H9 (cell line): Measurements from ENCODE around the gene GRAP2. TPM values are rescaled to one million over a fixed set of nuclear protein-coding genes. Genes with fewer than 3 reads are reported as not detected.

Experiments
- DNase-seq: peaks from one replicate; pipeline ENCODE4 v3.0.0-alpha.2; 2017
- H2AFZ ChIP-seq: one replicate; pipeline ENCODE4 v1.6.1; 2013; ENCODE audit warnings: mild to moderate bottlenecking, low read length, control low read depth, moderate library complexity
- H2AK5ac ChIP-seq: 2 replicates; pipeline ENCODE4 v1.6.1; 2013; ENCODE audit warnings: low read length, control low read depth, mixed read lengths; ENCODE audit not compliant: insufficient read length
- H2BK120ac ChIP-seq: one replicate; pipeline ENCODE4 v1.6.1; 2013; ENCODE audit warnings: low read depth, mild to moderate bottlenecking, low read length, control low read depth, inconsistent platforms; ENCODE audit not compliant: poor library complexity, severe bottlenecking
- H2BK12ac ChIP-seq: 2 replicates; pipeline ENCODE4 v1.6.1; 2013; ENCODE audit warnings: low read length, control low read depth, mixed read lengths, low read depth; ENCODE audit not compliant: insufficient read length
- H2BK15ac ChIP-seq: 2 replicates; pipeline ENCODE4 v1.6.1; 2013; ENCODE audit warnings: low read depth, low read length, control low read depth
- H2BK20ac ChIP-seq: one replicate; pipeline ENCODE4 v1.6.1; 2013; ENCODE audit warnings: low read depth, mild to moderate bottlenecking, low read length, control low read depth, inconsistent platforms; ENCODE audit not compliant: poor library complexity, severe bottlenecking
- H2BK5ac ChIP-seq: 2 replicates; pipeline ENCODE4 v1.6.1; 2013; ENCODE audit warnings: low read length, control low read depth, mixed read lengths; ENCODE audit not compliant: insufficient read length
- H3K14ac ChIP-seq: 2 replicates; pipeline ENCODE4 v1.6.1; 2013; ENCODE audit warnings: low read length, control low read depth; ENCODE audit not compliant: insufficient read depth
- H3K18ac ChIP-seq: 2 replicates; pipeline ENCODE4 v1.6.1; 2013; ENCODE audit warnings: low read depth, mild to moderate bottlenecking, mixed read lengths, low read length, control low read depth; ENCODE audit not compliant: insufficient read length
- H3K23ac ChIP-seq: 2 replicates; pipeline ENCODE4 v1.6.1; 2013; ENCODE audit warnings: low read length, control low read depth, mixed read lengths, low read depth; ENCODE audit not compliant: insufficient read length
- H3K23me2 ChIP-seq: 2 replicates; pipeline ENCODE4 v1.6.1; 2013; ENCODE audit warnings: low read depth, mild to moderate bottlenecking, mixed read lengths, low read length, control low read depth; ENCODE audit not compliant: insufficient read length, poor library complexity, severe bottlenecking
- H3K27ac ChIP-seq: 2 replicates; pipeline ENCODE4 v1.5.1; 2013; ENCODE audit warnings: low read length, control low read depth, mixed read lengths, low read depth; ENCODE audit not compliant: insufficient read length
- H3K27me3 ChIP-seq: 2 replicates; pipeline ENCODE4 v1.6.1; 2013; ENCODE audit warnings: low read length, control low read depth, inconsistent platforms; ENCODE audit not compliant: insufficient read depth
- H3K4ac ChIP-seq: 2 replicates; pipeline ENCODE4 v1.6.1; 2013; ENCODE audit warnings: low read depth, mild to moderate bottlenecking, control low read depth, inconsistent platforms, low read length, moderate library complexity
- H3K4me1 ChIP-seq: 2 replicates; pipeline ENCODE4 v1.6.1; 2013; ENCODE audit warnings: low read length, control low read depth, inconsistent platforms; ENCODE audit not compliant: insufficient read depth
- H3K4me2 ChIP-seq: 2 replicates; pipeline ENCODE4 v1.6.1; 2013; ENCODE audit warnings: low read length, control low read depth, mixed read lengths; ENCODE audit not compliant: insufficient read length, insufficient read depth
- H3K56ac ChIP-seq: 2 replicates; pipeline ENCODE4 v1.6.1; 2013; ENCODE audit warnings: low read depth, mild to moderate bottlenecking, mixed read lengths, low read length, control low read depth; ENCODE audit not compliant: insufficient read length
- H3K79me1 ChIP-seq: 2 replicates; pipeline ENCODE4 v1.6.1; 2013; ENCODE audit warnings: low read depth, mild to moderate bottlenecking, moderate library complexity, low read length, control low read depth, inconsistent platforms; ENCODE audit not compliant: insufficient read depth, poor library complexity, severe bottlenecking
- H3K79me2 ChIP-seq: 2 replicates; pipeline ENCODE4 v1.6.1; 2013; ENCODE audit warnings: low read length, control low read depth, inconsistent platforms; ENCODE audit not compliant: insufficient read depth
- H3K9ac ChIP-seq: 2 replicates; pipeline ENCODE4 v1.6.1; 2013; ENCODE audit warnings: low read length, control low read depth, mixed read lengths; ENCODE audit not compliant: insufficient read length; ENCODE audit errors: extremely low read depth
- H3K9me3 ChIP-seq: one replicate; pipeline ENCODE4 v1.6.1; 2013; ENCODE audit warnings: low read depth, low read length, inconsistent platforms; ENCODE audit not compliant: control insufficient read depth
- H3T11ph ChIP-seq: one replicate; pipeline ENCODE4 v1.6.1; 2013; ENCODE audit warnings: mild to moderate bottlenecking, low read length, control low read depth, inconsistent platforms
- H4K20me1 ChIP-seq: one replicate; pipeline ENCODE4 v1.6.1; 2013; ENCODE audit not compliant: control insufficient read depth, insufficient read length, insufficient read depth
- H4K5ac ChIP-seq: 2 replicates; pipeline ENCODE4 v1.6.1; 2013; ENCODE audit warnings: low read depth, mild to moderate bottlenecking, mixed read lengths, low read length, control low read depth; ENCODE audit not compliant: insufficient read length
- H4K8ac ChIP-seq: replicated peaks from 2 replicates; pipeline ENCODE4 v1.6.1; 2013; ENCODE audit warnings: low read length, control low read depth, mixed read lengths, low read depth; ENCODE audit not compliant: insufficient read length
- H4K91ac ChIP-seq: 2 replicates; pipeline ENCODE4 v1.6.1; 2013; ENCODE audit warnings: low read depth, mild to moderate bottlenecking, moderate library complexity, mixed read lengths, low read length, control low read depth; ENCODE audit not compliant: insufficient read length
- H3K27ac Mint-ChIP-seq, 3 experiments: 2 replicates in 2 of 3; 3 replicates in 1 of 3; pipeline ENCODE4 v1.8.0; 2020 to 2021; ENCODE audit warnings: mixed read lengths in 3 of 3, mild to moderate bottlenecking in 1 of 3, moderate library complexity in 1 of 3
- H3K27me3 Mint-ChIP-seq: 2 replicates; pipeline ENCODE4 v1.8.0; 2021; ENCODE audit warnings: low read depth, mild to moderate bottlenecking, moderate library complexity, mixed read lengths
- H3K36me3 Mint-ChIP-seq, 3 experiments: 2 replicates in 2 of 3; 3 replicates in 1 of 3; pipeline ENCODE4 v1.8.0; 2020 to 2021; ENCODE audit warnings: low read depth in 3 of 3, mixed read lengths in 3 of 3; ENCODE audit not compliant: insufficient read depth in 1 of 3
- H3K4me1 Mint-ChIP-seq, 2 experiments: 2 replicates each; pipeline ENCODE4 v1.8.0; 2020; ENCODE audit warnings: mixed read lengths in 2 of 2
- H3K4me3 Mint-ChIP-seq, 2 experiments: 2 replicates in 1 of 2; 3 replicates in 1 of 2; pipeline ENCODE4 v1.8.0; 2020 to 2021; ENCODE audit warnings: mild to moderate bottlenecking in 2 of 2, mixed read lengths in 2 of 2, moderate library complexity in 1 of 2
- H3K9me3 Mint-ChIP-seq, 2 experiments: 2 replicates in 1 of 2; 3 replicates in 1 of 2; pipeline ENCODE4 v1.8.0; 2020; ENCODE audit warnings: mild to moderate bottlenecking in 2 of 2, mixed read lengths in 2 of 2, moderate library complexity in 1 of 2
- WGBS: extraction: QIAGEN DNeasy Blood & Tissue Kit; methylation state at CpG from one replicate; pipeline ENCODE4 v1.1.7; 2013; ENCODE audit warnings: missing lambda C conversion rate, low lambda C conversion rate, mixed read lengths; ENCODE audit not compliant: insufficient read length; ENCODE audit errors: extremely low coverage; 5-methylcytosine and 5-hydroxymethylcytosine counted together
- total RNA-seq: library from RNA; stranded (reverse); gene quantifications from 2 replicates; pipeline ENCODE4 v1.2.1, GENCODE V29; 2021
- TF ChIP-seq, protein P1 (sequence below): fragments of 200-600 bp; sonication (generic); conservative IDR thresholded peaks from 3 replicates; pipeline ENCODE4 v1.8.0; 2021; ENCODE audit warnings: antibody characterized with exemption, mild to moderate bottlenecking

GRAP2 gene
- total RNA-seq, 1 experiment from 2014 or later: not detected

DNA sequence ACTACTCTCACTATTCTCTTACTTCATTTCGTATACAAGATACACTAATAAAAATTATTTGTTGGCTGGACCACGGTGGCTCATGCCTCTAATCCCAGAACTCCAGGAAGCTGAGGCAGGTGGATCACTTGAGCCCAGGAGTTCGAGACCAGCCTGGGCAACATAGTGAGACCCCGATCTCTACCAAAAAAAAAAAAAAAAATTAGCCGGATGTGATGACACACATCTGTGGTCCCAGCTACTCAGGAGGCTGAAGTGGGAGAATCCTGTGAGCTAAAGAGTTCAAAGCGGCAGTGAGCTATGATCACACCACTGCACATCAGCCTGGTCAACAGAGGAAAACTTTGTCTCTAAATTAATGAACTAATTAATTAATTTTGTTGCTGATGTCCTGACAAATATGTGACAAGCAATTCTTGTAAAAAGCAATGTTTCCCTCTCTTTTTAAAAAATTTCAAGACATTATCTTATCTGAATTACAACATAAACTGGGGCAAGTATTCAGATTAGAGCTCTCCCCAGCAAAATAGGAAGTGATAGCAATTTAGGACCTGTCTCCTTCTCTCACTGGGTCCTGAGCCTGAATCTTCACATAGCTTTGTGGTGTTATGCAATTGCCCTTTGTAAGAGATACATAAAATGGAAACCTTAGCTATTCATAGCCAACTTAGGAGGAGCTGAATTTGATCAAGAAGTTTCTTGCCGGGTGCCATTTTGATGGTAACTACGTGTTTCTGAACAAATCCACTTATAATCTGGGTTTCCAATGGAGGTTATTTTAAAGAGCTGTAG, 41.8 kb downstream of the GRAP2 start:
- H3K4me1 ChIP-seq: peaks cover 20% of the 10 kb centered on the region
- no peaks in the 10 kb centered on the region for H3K9me3 ChIP-seq
- no CpG with 5 or more reads among the region's 8 CpGs for WGBS
- H3K27me3 ChIP-seq: no peaks in the 10 kb centered on the region
- no peak overlapping the region for H3K9ac ChIP-seq
- no peak overlapping the region for H4K91ac ChIP-seq
- no peaks in the 10 kb centered on the region for H3K9me3 Mint-ChIP-seq
- H3K27ac ChIP-seq: no peak overlapping the region
- no peak overlapping the region for H3K18ac ChIP-seq
- H3K14ac ChIP-seq: no peak overlapping the region
- no peak overlapping the region for H2BK15ac ChIP-seq
- no peak overlapping the region for H4K8ac ChIP-seq
- H2AK5ac ChIP-seq: no peak overlapping the region
- H4K20me1 ChIP-seq: no peaks in the 10 kb centered on the region
- H2BK5ac ChIP-seq: no peak overlapping the region
- no peak overlapping the region for H2AFZ ChIP-seq
- H2BK20ac ChIP-seq: no peak overlapping the region
- no peak overlapping the region for H3K4ac ChIP-seq
- TF ChIP-seq, protein P1, sequence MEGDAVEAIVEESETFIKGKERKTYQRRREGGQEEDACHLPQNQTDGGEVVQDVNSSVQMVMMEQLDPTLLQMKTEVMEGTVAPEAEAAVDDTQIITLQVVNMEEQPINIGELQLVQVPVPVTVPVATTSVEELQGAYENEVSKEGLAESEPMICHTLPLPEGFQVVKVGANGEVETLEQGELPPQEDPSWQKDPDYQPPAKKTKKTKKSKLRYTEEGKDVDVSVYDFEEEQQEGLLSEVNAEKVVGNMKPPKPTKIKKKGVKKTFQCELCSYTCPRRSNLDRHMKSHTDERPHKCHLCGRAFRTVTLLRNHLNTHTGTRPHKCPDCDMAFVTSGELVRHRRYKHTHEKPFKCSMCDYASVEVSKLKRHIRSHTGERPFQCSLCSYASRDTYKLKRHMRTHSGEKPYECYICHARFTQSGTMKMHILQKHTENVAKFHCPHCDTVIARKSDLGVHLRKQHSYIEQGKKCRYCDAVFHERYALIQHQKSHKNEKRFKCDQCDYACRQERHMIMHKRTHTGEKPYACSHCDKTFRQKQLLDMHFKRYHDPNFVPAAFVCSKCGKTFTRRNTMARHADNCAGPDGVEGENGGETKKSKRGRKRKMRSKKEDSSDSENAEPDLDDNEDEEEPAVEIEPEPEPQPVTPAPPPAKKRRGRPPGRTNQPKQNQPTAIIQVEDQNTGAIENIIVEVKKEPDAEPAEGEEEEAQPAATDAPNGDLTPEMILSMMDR: no peak
- H3K56ac ChIP-seq: no peak overlapping the region
- no peak overlapping the region for H2BK12ac ChIP-seq
- peaks cover 58 to 77% of the 10 kb centered on the region in 2 experiments for H3K4me1 Mint-ChIP-seq
- H3T11ph ChIP-seq: no peak overlapping the region
- no peaks in the 10 kb centered on the region for H3K23me2 ChIP-seq
- H2BK120ac ChIP-seq: no peak overlapping the region
- no peaks in the 10 kb centered on the region for H3K79me2 ChIP-seq
- no peaks in the 10 kb centered on the region for H3K27me3 Mint-ChIP-seq
- H3K36me3 Mint-ChIP-seq: no peaks in the 10 kb centered on the region
- no peak overlapping the region; a peak in 1 of 5 replicates for H3K4me3 Mint-ChIP-seq
- no peak overlapping the region for H3K23ac ChIP-seq
- H3K4me2 ChIP-seq: no peak overlapping the region
- peak overlapping the region in 2 of 3 experiments; percentile 51 to 73; a peak in 3 of 7 replicates for H3K27ac Mint-ChIP-seq
- DNase-seq: no peak
- H4K5ac ChIP-seq: no peak overlapping the region
- no peaks in the 10 kb centered on the region for H3K79me1 ChIP-seq
